ENCODE results near the gene THAP4. TPM values are rescaled to one million over a fixed set of nuclear protein-coding genes. Genes with fewer than 3 reads are reported as not detected.

Gene THAP4
- total and polyA plus RNA-seq, 2 of the 13 experiments (the other 11 are each of a cell fraction or from before 2014, with no cell fraction given) = 59.7 to 75.7 TPM

DNA sequence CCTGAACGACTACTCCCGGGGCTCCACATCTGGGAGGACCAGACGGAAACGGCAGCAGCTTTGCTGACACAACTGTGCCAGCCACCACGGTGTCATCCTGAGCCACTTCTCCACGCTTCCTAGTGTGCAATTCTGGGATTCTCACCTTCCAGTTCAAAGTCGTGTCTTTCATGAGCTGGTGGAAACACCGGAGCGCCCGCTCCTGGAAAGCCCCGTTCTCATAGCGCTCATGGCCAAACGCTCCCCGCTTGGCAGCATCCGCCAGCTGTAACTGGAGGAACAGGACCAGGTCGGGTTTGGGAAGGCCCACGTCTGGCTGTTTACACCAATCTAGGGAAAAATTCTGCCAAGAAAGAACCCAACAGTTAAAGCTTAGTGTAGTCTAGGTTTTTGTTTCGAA is 41.3 kb upstream of the THAP4 start:
- WGBS (ENCODE audit: low lambda C conversion rate) = 98% methylated on average over 18 of the region's 18 CpGs
- DNase-seq (ENCODE audit: low spot score) = no peak
- Histone ChIP-seq H2AFZ (ENCODE audit: low read length) (no peak overlapping the region), H3K4me1 (ENCODE audit: insufficient read depth, low read length) (no peaks in the 10 kb centered on the region), H3K36me3 (replicated peaks in 1 of 2; ENCODE audit: control insufficient read depth in 1 of 2, insufficient read depth in 2 of 2, low read length in 2 of 2) (peaks cover 33 to 72% of the 10 kb centered on the region in 2 experiments), H4K20me1 (ENCODE audit: insufficient read depth, low read length) (no peaks in the 10 kb centered on the region), H3K4me3 (replicated peaks in 1 of 3; ENCODE audit: insufficient read depth in 1 of 3, low read depth in 2 of 3, low read length in 3 of 3) (no peak overlapping the region), H3K79me2 (ENCODE audit: insufficient read depth, low read length) (no peaks in the 10 kb centered on the region), H3K27me3 (ENCODE audit: control insufficient read depth in 1 of 2, insufficient read depth in 2 of 2, low read length in 2 of 2) (no peaks in the 10 kb centered on the region), H3K27ac (ENCODE audit: extremely low read length, insufficient read depth, low read length) (no peak overlapping the region), H3K9me3 (ENCODE audit: low read length) (no peaks in the 10 kb centered on the region), H3K4me2 (ENCODE audit: low read depth, low read length) (no peak overlapping the region), H3K9ac (ENCODE audit: insufficient read depth, low read depth, low read length) (no peak overlapping the region)
- intact Hi-C loops (cut with micrococcal nuclease; ENCODE audit: unreplicated experiment) = no loop called here
- FAIRE-seq = no peak
- in situ Hi-C loops (cut with HindIII; ENCODE audit: extremely low pct_ligation_motif_present, low pct_unique_long_range_greater_than_20kb) = no loop called here
- no TSS peak for BruUV-seq (replicated peaks)
- TF ChIP-seq RBM22 (optimal IDR thresholded peaks at IDR 0.05; ENCODE audit: low read length) = peak; percentile 23
- no peak for TF ChIP-seq ZBTB1 (CRISPR knock-in tag; IDR thresholded peaks at IDR 0.05; ENCODE audit: borderline replicate concordance)
- ATAC-seq = no peak
- ChIA-PET POLR2A (interaction anchor here (1.6 to 2.8 kb wide), 2 partner anchors 8 to 23 kb away, joined by 3 to 13 read pairs; partner anchors contain the start of gene DTYMK), CTCF (ENCODE audit: low intra/inter-chr PET ratio, low total read pairs) (no interaction called here)

GRCh38 chr2:241677392-241677791 is 40.4 kb upstream of the THAP4 start:
- peaks cover 33 to 70% of the 10 kb centered on the region in 2 experiments for H3K36me3 ChIP-seq (replicated peaks in 1 of 2; ENCODE audit: control insufficient read depth in 1 of 2, insufficient read depth in 2 of 2, low read length in 2 of 2)
- 99% methylated on average over 24 of the region's 24 CpGs for WGBS (ENCODE audit: low lambda C conversion rate)
- H3K4me2 ChIP-seq (ENCODE audit: low read depth, low read length) = no peak overlapping the region
- H3K79me2 ChIP-seq (ENCODE audit: insufficient read depth, low read length) = no peaks in the 10 kb centered on the region
- no peaks in the 10 kb centered on the region for H3K4me1 ChIP-seq (ENCODE audit: insufficient read depth, low read length)
- in situ Hi-C loops (cut with HindIII; ENCODE audit: extremely low pct_ligation_motif_present, low pct_unique_long_range_greater_than_20kb) (no loop called here), intact Hi-C loops (cut with micrococcal nuclease; ENCODE audit: unreplicated experiment) (no loop called here)
- no peaks in the 10 kb centered on the region for H3K27me3 ChIP-seq (ENCODE audit: control insufficient read depth in 1 of 2, insufficient read depth in 2 of 2, low read length in 2 of 2)
- ATAC-seq = no peak
- no peak for FAIRE-seq
- no peaks in the 10 kb centered on the region for H3K9me3 ChIP-seq (ENCODE audit: low read length)
- CTCF ChIA-PET (ENCODE audit: low intra/inter-chr PET ratio, low total read pairs) = no interaction called here
- H3K9ac ChIP-seq (ENCODE audit: insufficient read depth, low read depth, low read length) = no peak overlapping the region
- DNase-seq (ENCODE audit: low spot score) = no peak
- H3K4me3 ChIP-seq (replicated peaks in 1 of 3; ENCODE audit: insufficient read depth in 1 of 3, low read depth in 2 of 3, low read length in 3 of 3) = no peak overlapping the region
- H2AFZ ChIP-seq (ENCODE audit: low read length) = no peak overlapping the region
- POLR2A ChIA-PET = interaction anchor here (2.8 kb wide), 1 partner anchor 9 kb away, joined by 13 read pairs; the partner anchor contains the start of gene DTYMK
- H3K27ac ChIP-seq (ENCODE audit: extremely low read length, insufficient read depth, low read length) = no peak overlapping the region
- BruUV-seq (replicated peaks) = no TSS peak
- H4K20me1 ChIP-seq (ENCODE audit: insufficient read depth, low read length) = no peaks in the 10 kb centered on the region
- TF ChIP-seq ZC3H13 (CRISPR knock-in tag; IDR thresholded peaks at IDR 0.05) = 0 out of 2 replicates have a peak, but pooled peaks have one; percentile 23
- no peak for TF ChIP-seq THRA (CRISPR knock-in tag; IDR thresholded peaks at IDR 0.05; ENCODE audit: borderline replicate concordance)
- TF ChIP-seq RBM22 (optimal IDR thresholded peaks at IDR 0.05; ENCODE audit: low read length) = peak; percentile 72
- TF ChIP-seq, protein P1, sequence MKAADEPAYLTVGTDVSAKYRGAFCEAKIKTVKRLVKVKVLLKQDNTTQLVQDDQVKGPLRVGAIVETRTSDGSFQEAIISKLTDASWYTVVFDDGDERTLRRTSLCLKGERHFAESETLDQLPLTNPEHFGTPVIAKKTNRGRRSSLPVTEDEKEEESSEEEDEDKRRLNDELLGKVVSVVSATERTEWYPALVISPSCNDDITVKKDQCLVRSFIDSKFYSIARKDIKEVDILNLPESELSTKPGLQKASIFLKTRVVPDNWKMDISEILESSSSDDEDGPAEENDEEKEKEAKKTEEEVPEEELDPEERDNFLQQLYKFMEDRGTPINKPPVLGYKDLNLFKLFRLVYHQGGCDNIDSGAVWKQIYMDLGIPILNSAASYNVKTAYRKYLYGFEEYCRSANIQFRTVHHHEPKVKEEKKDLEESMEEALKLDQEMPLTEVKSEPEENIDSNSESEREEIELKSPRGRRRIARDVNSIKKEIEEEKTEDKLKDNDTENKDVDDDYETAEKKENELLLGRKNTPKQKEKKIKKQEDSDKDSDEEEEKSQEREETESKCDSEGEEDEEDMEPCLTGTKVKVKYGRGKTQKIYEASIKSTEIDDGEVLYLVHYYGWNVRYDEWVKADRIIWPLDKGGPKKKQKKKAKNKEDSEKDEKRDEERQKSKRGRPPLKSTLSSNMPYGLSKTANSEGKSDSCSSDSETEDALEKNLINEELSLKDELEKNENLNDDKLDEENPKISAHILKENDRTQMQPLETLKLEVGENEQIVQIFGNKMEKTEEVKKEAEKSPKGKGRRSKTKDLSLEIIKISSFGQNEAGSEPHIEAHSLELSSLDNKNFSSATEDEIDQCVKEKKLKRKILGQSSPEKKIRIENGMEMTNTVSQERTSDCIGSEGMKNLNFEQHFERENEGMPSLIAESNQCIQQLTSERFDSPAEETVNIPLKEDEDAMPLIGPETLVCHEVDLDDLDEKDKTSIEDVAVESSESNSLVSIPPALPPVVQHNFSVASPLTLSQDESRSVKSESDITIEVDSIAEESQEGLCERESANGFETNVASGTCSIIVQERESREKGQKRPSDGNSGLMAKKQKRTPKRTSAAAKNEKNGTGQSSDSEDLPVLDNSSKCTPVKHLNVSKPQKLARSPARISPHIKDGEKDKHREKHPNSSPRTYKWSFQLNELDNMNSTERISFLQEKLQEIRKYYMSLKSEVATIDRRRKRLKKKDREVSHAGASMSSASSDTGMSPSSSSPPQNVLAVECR (CRISPR knock-in tag; IDR thresholded peaks at IDR 0.05; ENCODE audit: borderline replicate concordance) = no peak
- TF ChIP-seq MTA1 (CRISPR knock-in tag; IDR thresholded peaks at IDR 0.05; ENCODE audit: borderline replicate concordance) = 0 out of 2 replicates have a peak, but pooled peaks have one; percentile 2
- peak; percentile 14; the same call in 1 of the 2 replicates for TF ChIP-seq RXRA (CRISPR knock-in tag; IDR thresholded peaks at IDR 0.05)
- peak; percentile 65 for TF ChIP-seq RBFOX2 (IDR thresholded peaks at IDR 0.05; ENCODE audit: low read depth, low read length)
- TF ChIP-seq EED (CRISPR knock-in tag; IDR thresholded peaks at IDR 0.05) = 0 out of 2 replicates have a peak, but pooled peaks have one; percentile 55
- no peak for TF ChIP-seq GTF2F1 (IDR thresholded peaks at IDR 0.05; ENCODE audit: low read length)
- TF ChIP-seq, protein P2, sequence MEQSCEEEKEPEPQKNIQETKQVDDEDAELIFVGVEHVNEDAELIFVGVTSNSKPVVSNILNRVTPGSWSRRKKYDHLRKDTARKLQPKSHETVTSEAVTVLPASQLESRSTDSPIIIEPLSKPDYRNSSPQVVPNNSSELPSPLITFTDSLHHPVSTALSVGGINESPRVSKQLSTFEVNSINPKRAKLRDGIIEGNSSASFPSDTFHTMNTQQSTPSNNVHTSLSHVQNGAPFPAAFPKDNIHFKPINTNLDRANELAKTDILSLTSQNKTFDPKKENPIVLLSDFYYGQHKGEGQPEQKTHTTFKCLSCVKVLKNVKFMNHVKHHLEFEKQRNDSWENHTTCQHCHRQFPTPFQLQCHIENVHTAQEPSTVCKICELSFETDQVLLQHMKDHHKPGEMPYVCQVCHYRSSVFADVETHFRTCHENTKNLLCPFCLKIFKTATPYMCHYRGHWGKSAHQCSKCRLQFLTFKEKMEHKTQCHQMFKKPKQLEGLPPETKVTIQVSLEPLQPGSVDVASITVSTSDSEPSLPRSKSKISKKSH (CRISPR knock-in tag; IDR thresholded peaks at IDR 0.05; ENCODE audit: borderline replicate concordance) = 0 out of 2 replicates have a peak, but pooled peaks have one; percentile 22
